NCI-H345 (cell line): ENCODE data around the gene DENND2C.

Experiments
- DNase-seq: peaks from one replicate; lab custom pipeline; 2025; lab: John Stamatoyannopoulos, UW

The DENND2C gene

DNA sequence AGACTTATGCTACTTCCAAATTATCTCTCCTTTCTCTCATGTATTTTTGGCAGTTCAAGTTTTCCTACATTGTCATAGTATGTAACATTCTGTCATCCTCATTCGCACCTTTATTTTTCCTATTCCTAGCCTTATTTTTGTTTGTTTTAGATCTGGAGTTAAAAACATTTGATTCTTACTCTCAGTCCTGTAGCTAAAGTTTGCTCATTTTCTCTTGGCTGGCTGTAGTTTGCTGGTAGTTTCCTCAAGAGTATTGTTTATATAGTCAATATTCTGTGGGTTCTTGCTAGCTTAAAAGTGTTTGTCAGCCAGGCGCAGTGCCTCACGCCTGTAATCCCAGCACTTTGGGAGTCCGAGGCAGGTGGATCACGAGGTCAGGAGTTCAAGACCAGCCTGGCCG, 129.0 kb downstream of the DENND2C start:
- no peak for DNase-seq

DNA sequence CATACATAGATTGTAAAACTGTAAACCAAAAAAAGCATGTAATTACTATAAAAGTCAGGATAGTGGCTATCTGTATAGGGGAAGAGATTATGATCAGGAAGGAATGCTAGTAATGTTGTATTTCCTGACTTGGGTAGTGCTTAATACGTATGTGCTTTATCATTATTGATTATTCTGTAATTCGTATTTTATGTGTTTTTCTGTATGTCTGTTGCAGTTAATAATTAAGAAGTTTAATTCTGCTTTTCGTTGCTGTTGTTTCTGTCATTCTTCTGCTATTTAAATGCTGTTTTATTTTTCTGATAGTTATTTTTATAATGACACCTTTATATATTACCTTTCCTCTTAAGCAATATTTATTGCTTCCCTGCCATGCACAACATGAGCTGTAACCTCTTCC, 129.6 kb downstream of the DENND2C start:
- DNase-seq: no peak

DNA sequence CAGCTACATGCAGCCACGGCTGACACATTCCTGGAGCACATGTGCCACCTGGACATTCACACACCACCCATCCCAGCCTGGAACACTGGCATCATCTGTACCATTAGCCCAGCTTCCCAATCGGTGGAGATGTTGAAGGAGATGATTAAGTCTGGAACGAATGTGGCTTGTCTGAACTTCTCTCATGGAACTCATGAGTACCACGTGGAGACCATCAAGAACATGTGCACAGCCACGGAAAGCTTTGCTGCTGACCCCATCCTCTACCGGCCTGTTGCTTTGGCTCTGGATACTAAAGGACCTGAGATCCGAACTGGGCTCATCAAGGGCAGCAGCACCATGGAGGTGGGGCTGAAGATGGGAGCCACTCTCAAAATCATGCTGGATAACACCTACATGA, 133.8 kb downstream of the DENND2C start:
- no peak for DNase-seq

DNA sequence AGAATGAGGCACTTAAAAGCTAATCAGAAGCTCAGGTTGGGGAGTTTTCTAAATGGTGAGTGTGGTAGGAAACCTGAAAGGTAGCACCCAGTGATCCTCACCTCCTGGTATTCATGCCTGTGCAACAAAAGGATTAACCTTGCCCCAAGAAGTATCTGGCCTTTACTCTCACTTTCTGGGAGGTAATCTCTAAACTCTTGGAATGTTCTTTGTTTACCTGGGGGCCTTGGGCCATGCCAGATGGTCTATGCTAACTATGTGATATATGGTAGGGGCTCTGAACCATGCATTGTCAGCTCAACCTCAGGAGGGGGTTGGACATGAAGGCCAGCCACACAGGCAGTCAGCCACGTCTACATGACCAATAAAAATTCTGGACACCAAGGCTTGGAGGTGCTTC, 134.4 kb downstream of the DENND2C start:
- DNase-seq: no peak
